ENCODE measurements around the gene EGR1.

- TF ChIP-seq POLR2AphosphoS5 (IDR thresholded peaks at IDR 0.05), result no peak
- TF ChIP-seq, protein P1, sequence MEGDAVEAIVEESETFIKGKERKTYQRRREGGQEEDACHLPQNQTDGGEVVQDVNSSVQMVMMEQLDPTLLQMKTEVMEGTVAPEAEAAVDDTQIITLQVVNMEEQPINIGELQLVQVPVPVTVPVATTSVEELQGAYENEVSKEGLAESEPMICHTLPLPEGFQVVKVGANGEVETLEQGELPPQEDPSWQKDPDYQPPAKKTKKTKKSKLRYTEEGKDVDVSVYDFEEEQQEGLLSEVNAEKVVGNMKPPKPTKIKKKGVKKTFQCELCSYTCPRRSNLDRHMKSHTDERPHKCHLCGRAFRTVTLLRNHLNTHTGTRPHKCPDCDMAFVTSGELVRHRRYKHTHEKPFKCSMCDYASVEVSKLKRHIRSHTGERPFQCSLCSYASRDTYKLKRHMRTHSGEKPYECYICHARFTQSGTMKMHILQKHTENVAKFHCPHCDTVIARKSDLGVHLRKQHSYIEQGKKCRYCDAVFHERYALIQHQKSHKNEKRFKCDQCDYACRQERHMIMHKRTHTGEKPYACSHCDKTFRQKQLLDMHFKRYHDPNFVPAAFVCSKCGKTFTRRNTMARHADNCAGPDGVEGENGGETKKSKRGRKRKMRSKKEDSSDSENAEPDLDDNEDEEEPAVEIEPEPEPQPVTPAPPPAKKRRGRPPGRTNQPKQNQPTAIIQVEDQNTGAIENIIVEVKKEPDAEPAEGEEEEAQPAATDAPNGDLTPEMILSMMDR (IDR thresholded peaks at IDR 0.05), result no peak
Observed at GRCh38 chr5:138458384-138458783, 6.9 kb upstream of the EGR1 start.
